Measurements from ENCODE around the gene LRRC61. TPM values are rescaled to one million over a fixed set of nuclear protein-coding genes. Genes with fewer than 3 reads are reported as not detected.
"Not testable (repeated sequence)": the region's sequence is repeated elsewhere in the genome, so short reads cannot be mapped to it uniquely, and the experiment has no call there.

Gene LRRC61, protein sequence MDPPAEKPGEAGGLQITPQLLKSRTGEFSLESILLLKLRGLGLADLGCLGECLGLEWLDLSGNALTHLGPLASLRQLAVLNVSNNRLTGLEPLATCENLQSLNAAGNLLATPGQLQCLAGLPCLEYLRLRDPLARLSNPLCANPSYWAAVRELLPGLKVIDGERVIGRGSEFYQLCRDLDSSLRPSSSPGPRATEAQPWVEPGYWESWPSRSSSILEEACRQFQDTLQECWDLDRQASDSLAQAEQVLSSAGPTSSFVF
- 19.6 TPM for polyA plus RNA-seq (2013)

DNA sequence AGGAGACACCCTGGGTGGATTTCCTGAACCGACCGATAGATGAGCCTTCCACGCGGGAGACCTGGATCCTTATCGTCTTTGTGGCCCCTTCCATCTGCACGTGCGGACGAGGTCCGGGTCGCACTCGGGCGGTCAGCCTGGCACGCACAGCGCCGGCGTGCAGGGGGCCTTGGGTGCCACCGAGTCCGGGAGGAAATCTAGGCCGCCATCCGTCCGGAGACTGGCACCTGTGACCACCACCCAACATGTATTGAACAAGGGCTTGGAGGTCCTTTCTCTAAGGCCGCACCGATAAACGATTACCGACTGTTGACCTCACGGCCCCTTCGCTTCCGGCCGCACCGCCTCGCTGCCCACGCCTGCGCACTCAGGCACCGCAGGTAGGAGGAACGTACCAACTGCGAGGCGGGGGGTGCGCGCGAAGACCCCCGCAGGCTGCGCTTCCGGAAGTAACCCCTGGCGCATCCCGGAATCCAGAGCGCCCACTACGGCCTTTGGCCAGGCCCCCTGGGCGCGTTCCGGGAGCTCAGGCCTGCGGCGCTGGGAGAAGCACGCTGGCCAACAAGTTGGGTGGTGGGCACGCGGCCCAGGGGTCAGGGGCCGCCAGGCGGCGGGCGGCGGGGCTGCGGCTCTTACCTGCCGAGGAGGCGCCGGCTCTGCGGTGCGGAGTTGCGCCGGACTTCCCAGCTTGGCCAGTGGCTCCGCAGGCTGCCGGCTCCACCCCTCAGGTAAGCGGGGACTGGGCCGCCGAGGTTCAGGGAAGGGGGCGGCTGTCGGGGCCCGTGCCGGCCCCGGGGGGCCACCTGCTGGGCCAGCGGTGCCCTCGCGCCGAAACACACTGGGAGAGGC, at the start of gene LRRC61, which contains the start of gene ACTR3C:
Gene LRRC61 (plus strand): TSS at position 523 of the 849 bp plus-strand sequence. CDS start 13,507 bp downstream, outside the sequence.
Gene ACTR3C (minus strand): TSS at position 713 of the 849 bp plus-strand sequence. CDS start 28,249 bp downstream, outside the sequence.
- H3K4me1 ChIP-seq (ENCODE audit: control extremely low read depth in 1 of 4, control insufficient read depth in 4 of 4, insufficient read depth in 4 of 4, low read length in 3 of 4) = peaks cover 4 to 51% (median 36%) of the 10 kb centered on the region in 4 experiments
- peaks cover 9 to 30% (median 20%) of the 10 kb centered on the region in 4 experiments for H3K36me3 ChIP-seq (ENCODE audit: control insufficient read depth in 4 of 4, insufficient read depth in 4 of 4, low read length in 3 of 4)
- H3K27ac ChIP-seq (ENCODE audit: insufficient read depth in 1 of 2, low read depth in 1 of 2, low read length in 2 of 2, poor library complexity in 1 of 2, severe bottlenecking in 2 of 2) = peak within 1 kb of the TSS; percentile 64 to 89
- ChIA-PET POLR2A (no interaction called here), CTCF (interaction anchor here (1.2 to 1.6 kb wide), 2 partner anchors 54 to 66 kb away, joined by 3 read pairs; no protein-coding TSS in a partner anchor)
- peak within 1 kb of the TSS; percentile 39 to 85 (median 75) for H3K4me3 ChIP-seq (ENCODE audit: control insufficient read depth in 1 of 7, extremely low read depth in 1 of 7, insufficient read depth in 4 of 7, low read depth in 2 of 7, low read length in 6 of 7)
- no peaks in the 10 kb centered on the region for H3K27me3 ChIP-seq (replicated peaks in 2 of 5; ENCODE audit: control insufficient read depth in 4 of 5, insufficient read depth in 5 of 5, low read length in 4 of 5)
- 4% methylated on average over 72 of the region's 82 CpGs for WGBS (ENCODE audit: insufficient coverage)
- peak in 2 of 3 donors; percentile 51 to 67 for DNase-seq
- H3K9me3 ChIP-seq (ENCODE audit: control extremely low read depth in 1 of 5, control insufficient read depth in 4 of 5, insufficient read depth in 2 of 5, low read depth in 1 of 5, low read length in 4 of 5) = no peaks in the 10 kb centered on the region

DNA sequence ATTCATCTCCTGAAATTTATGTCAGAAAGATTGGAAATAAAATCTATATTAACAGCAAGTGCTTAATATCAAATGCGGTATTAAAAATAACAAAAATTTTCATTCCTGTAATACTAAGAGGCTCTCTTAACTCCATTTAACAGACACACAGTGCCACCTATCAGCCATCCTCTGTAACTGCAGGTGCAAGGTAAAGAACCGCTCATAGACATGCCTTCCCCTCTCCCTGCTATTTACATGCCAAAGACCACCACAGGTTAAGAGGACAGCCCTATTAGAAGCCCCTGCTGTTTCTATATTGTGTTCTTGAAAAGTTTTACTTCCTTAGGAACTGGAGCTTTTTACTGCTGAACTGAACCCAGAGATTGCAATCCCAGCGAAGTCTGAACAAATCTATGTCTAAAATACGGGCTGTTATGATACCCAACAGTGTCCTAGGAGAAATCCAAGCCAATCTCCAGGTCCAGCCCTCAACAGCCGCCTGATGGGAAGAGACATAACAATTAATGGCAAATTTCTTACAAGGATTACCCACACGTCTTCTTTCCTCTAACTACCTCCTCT, 46.9 kb upstream of the LRRC61 start:
- POLR2A ChIA-PET; H3K36me3 ChIP-seq (ENCODE audit: control insufficient read depth in 4 of 4, insufficient read depth in 4 of 4, low read length in 3 of 4); H3K4me1 ChIP-seq (ENCODE audit: control extremely low read depth in 1 of 4, control insufficient read depth in 4 of 4, insufficient read depth in 4 of 4, low read length in 3 of 4); CTCF ChIA-PET; H3K27ac ChIP-seq (ENCODE audit: insufficient read depth in 1 of 2, low read depth in 1 of 2, low read length in 2 of 2, poor library complexity in 1 of 2, severe bottlenecking in 2 of 2); H3K4me3 ChIP-seq (ENCODE audit: control insufficient read depth in 1 of 7, extremely low read depth in 1 of 7, insufficient read depth in 4 of 7, low read depth in 2 of 7, low read length in 6 of 7); H3K9me3 ChIP-seq (ENCODE audit: control extremely low read depth in 1 of 5, control insufficient read depth in 4 of 5, insufficient read depth in 2 of 5, low read depth in 1 of 5, low read length in 4 of 5); H3K27me3 ChIP-seq (replicated peaks in 2 of 5; ENCODE audit: control insufficient read depth in 4 of 5, insufficient read depth in 5 of 5, low read length in 4 of 5): not testable (repeated sequence)
- peak; percentile 14 to 54 (median 44) for DNase-seq
- 59% methylated on average over 4 of the region's 6 CpGs for WGBS (ENCODE audit: insufficient coverage)

- CTCF ChIA-PET; H3K36me3 ChIP-seq (ENCODE audit: control insufficient read depth in 4 of 4, insufficient read depth in 4 of 4, low read length in 3 of 4); H3K27ac ChIP-seq (ENCODE audit: insufficient read depth in 1 of 2, low read depth in 1 of 2, low read length in 2 of 2, poor library complexity in 1 of 2, severe bottlenecking in 2 of 2); DNase-seq; H3K4me3 ChIP-seq (ENCODE audit: control insufficient read depth in 1 of 7, extremely low read depth in 1 of 7, insufficient read depth in 4 of 7, low read depth in 2 of 7, low read length in 6 of 7); H3K4me1 ChIP-seq (ENCODE audit: control extremely low read depth in 1 of 4, control insufficient read depth in 4 of 4, insufficient read depth in 4 of 4, low read length in 3 of 4); POLR2A ChIA-PET; H3K9me3 ChIP-seq (ENCODE audit: control extremely low read depth in 1 of 5, control insufficient read depth in 4 of 5, insufficient read depth in 2 of 5, low read depth in 1 of 5, low read length in 4 of 5); H3K27me3 ChIP-seq (replicated peaks in 2 of 5; ENCODE audit: control insufficient read depth in 4 of 5, insufficient read depth in 5 of 5, low read length in 4 of 5): not testable (repeated sequence)
- no CpG with 5 or more reads among the region's 11 CpGs for WGBS (ENCODE audit: insufficient coverage)
These were observed 44.8 kb upstream of the LRRC61 start for GRCh38 chr7:150278383-150278782.

- H3K9me3 ChIP-seq (ENCODE audit: control extremely low read depth in 1 of 5, control insufficient read depth in 4 of 5, insufficient read depth in 2 of 5, low read depth in 1 of 5, low read length in 4 of 5); POLR2A ChIA-PET; H3K36me3 ChIP-seq (ENCODE audit: control insufficient read depth in 4 of 4, insufficient read depth in 4 of 4, low read length in 3 of 4); H3K27ac ChIP-seq (ENCODE audit: insufficient read depth in 1 of 2, low read depth in 1 of 2, low read length in 2 of 2, poor library complexity in 1 of 2, severe bottlenecking in 2 of 2); H3K4me1 ChIP-seq (ENCODE audit: control extremely low read depth in 1 of 4, control insufficient read depth in 4 of 4, insufficient read depth in 4 of 4, low read length in 3 of 4); H3K4me3 ChIP-seq (ENCODE audit: control insufficient read depth in 1 of 7, extremely low read depth in 1 of 7, insufficient read depth in 4 of 7, low read depth in 2 of 7, low read length in 6 of 7); H3K27me3 ChIP-seq (replicated peaks in 2 of 5; ENCODE audit: control insufficient read depth in 4 of 5, insufficient read depth in 5 of 5, low read length in 4 of 5); DNase-seq; CTCF ChIA-PET: not testable (repeated sequence)
- WGBS (ENCODE audit: insufficient coverage) = no CpG with 5 or more reads among the region's 25 CpGs
These were observed 41.3 kb upstream of the LRRC61 start for GRCh38 chr7:150281681-150282403.

- CTCF ChIA-PET; H3K27ac ChIP-seq (ENCODE audit: insufficient read depth in 1 of 2, low read depth in 1 of 2, low read length in 2 of 2, poor library complexity in 1 of 2, severe bottlenecking in 2 of 2); POLR2A ChIA-PET; H3K9me3 ChIP-seq (ENCODE audit: control extremely low read depth in 1 of 5, control insufficient read depth in 4 of 5, insufficient read depth in 2 of 5, low read depth in 1 of 5, low read length in 4 of 5); H3K27me3 ChIP-seq (replicated peaks in 2 of 5; ENCODE audit: control insufficient read depth in 4 of 5, insufficient read depth in 5 of 5, low read length in 4 of 5); H3K36me3 ChIP-seq (ENCODE audit: control insufficient read depth in 4 of 4, insufficient read depth in 4 of 4, low read length in 3 of 4); H3K4me3 ChIP-seq (ENCODE audit: control insufficient read depth in 1 of 7, extremely low read depth in 1 of 7, insufficient read depth in 4 of 7, low read depth in 2 of 7, low read length in 6 of 7); H3K4me1 ChIP-seq (ENCODE audit: control extremely low read depth in 1 of 4, control insufficient read depth in 4 of 4, insufficient read depth in 4 of 4, low read length in 3 of 4): not testable (repeated sequence)
- DNase-seq = peak in 2 of 3 donors; percentile 3 to 13
- no CpG with 5 or more reads among the region's 3 CpGs for WGBS (ENCODE audit: insufficient coverage)
These were observed 40.0 kb upstream of the LRRC61 start for GRCh38 chr7:150283111-150283510.

DNA sequence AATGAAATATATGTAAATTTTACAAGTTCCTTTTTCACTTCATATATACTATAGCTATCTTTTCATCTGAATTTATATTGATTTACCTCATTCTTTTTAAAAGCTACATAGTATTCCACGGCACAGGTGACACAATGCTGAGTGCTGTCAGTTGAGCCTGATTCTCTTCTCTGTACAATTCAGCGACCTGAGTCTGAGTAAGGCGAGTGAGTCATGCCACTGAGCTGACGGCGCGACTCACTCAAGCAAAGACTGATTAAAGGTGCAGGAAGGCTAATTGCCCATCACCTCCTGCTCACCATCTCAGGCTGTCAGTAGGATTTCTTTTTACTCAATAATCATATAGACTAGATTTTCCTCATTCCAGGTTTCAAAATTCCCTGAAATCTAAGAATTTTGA, 39.5 kb upstream of the LRRC61 start:
- H3K27me3 ChIP-seq (replicated peaks in 2 of 5; ENCODE audit: control insufficient read depth in 4 of 5, insufficient read depth in 5 of 5, low read length in 4 of 5); CTCF ChIA-PET; DNase-seq; H3K4me1 ChIP-seq (ENCODE audit: control extremely low read depth in 1 of 4, control insufficient read depth in 4 of 4, insufficient read depth in 4 of 4, low read length in 3 of 4); POLR2A ChIA-PET; H3K9me3 ChIP-seq (ENCODE audit: control extremely low read depth in 1 of 5, control insufficient read depth in 4 of 5, insufficient read depth in 2 of 5, low read depth in 1 of 5, low read length in 4 of 5); H3K27ac ChIP-seq (ENCODE audit: insufficient read depth in 1 of 2, low read depth in 1 of 2, low read length in 2 of 2, poor library complexity in 1 of 2, severe bottlenecking in 2 of 2); H3K4me3 ChIP-seq (ENCODE audit: control insufficient read depth in 1 of 7, extremely low read depth in 1 of 7, insufficient read depth in 4 of 7, low read depth in 2 of 7, low read length in 6 of 7); H3K36me3 ChIP-seq (ENCODE audit: control insufficient read depth in 4 of 4, insufficient read depth in 4 of 4, low read length in 3 of 4): not testable (repeated sequence)
- WGBS (ENCODE audit: insufficient coverage) = no CpG with 5 or more reads among the region's 6 CpGs
